GF-D8 (cell line): Measurements from ENCODE around the gene TTC24.
"Not testable (repeated sequence)": the region's sequence is repeated elsewhere in the genome, so short reads cannot be mapped to it uniquely, and the experiment has no call there.

Experiments used
- DNase-seq: peaks from one replicate; lab custom pipeline; 2025; lab: John Stamatoyannopoulos, UW

The TTC24 gene

DNA sequence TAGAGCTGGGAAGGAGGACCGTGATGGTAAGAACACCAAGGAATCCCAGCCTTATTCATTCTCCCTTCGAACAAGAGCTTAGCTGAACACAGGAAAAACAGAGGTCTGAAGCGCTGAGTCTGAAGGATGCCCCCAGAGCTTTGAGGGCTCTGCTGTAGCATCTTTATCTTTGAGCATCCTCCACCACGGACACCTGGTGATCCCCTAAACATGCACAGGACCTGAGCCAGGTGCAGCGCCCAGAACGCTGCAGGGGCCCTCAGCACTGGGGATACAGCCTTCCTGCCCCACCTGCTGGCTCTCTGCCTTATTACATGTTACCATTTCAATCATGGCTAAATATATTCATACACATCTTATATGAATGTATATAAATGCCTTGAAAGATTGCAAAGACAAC is 29.5 kb downstream of the TTC24 start:
- no peak for DNase-seq

DNA sequence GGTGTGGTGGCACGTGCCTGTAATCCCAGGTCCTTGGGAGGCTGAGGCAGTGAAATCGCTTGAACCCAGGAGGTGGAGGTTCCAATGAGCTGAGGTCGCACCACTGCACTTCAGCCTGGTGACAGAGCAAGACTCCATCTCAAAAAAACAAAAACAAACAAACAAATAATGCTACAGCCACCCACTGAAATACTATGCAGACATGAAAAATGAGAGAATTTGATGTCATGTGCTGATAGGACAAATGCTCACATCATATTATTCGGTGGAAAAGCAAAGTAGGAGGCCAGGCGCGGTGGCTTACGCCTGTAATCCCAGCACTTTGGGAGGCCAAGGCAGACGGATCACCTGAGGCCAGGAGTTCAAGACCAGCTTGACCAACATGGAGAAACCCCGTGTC is 30.5 kb downstream of the TTC24 start:
- DNase-seq, result not testable (repeated sequence)

DNA sequence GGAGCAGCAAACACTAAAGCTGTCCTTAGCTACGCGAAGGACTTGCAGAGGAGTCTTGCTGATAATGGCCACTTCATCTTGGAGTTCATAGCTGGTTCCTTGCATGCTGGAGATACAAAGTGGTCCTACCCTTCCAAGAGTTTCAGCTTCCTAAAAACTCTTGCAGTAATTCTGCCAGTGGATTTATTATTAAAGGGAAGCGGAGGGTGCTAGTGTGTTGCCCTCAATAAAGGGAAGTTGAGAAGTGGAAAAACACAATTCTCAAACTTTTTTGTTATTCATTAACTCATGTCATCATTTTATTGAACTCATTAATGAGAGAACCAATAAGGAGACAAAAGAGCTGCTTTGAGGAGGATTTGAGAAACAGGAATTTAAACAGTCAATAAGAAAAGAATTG is 33.1 kb downstream of the TTC24 start:
- no peak for DNase-seq

DNA sequence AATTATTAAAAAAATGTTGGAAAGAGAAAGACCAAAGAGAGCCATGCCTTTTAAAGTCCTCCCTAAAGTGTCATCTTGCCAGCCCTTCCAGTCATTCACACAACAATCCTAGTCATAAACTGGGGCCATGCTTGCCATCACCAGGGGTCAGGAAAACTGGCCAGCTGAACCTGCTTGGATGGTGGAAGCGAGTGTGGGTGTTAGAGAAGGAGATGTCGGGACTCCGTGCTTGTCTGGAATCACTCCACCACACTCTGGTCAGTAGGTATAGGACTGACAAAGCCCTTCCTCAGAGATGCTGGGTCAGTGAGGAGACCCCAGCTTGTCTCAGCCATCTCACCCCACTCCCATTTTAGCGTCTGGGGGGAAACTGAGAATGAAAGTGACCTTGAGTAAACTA is 36.4 kb downstream of the TTC24 start:
- DNase-seq, result no peak

DNA sequence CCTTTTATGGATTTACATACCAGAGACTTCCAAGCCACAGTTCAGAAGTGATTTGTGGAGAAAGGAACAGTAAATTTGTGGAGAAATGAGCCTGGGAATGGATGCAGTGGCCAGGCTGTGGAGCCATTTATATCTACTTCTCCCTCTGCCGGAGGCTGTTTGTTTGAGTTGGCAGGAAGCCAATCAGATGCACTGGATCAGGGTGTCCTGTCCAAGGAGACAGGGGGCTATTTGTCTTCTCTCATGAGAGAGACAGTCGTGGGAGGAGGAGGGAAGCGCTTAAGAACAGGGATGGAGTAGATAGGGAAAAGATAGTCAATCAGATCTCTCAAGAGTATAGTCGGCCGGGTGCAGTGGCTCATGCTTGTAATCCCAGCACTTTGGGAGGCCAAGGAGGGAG is 36.9 kb downstream of the TTC24 start:
- no peak for DNase-seq

DNA sequence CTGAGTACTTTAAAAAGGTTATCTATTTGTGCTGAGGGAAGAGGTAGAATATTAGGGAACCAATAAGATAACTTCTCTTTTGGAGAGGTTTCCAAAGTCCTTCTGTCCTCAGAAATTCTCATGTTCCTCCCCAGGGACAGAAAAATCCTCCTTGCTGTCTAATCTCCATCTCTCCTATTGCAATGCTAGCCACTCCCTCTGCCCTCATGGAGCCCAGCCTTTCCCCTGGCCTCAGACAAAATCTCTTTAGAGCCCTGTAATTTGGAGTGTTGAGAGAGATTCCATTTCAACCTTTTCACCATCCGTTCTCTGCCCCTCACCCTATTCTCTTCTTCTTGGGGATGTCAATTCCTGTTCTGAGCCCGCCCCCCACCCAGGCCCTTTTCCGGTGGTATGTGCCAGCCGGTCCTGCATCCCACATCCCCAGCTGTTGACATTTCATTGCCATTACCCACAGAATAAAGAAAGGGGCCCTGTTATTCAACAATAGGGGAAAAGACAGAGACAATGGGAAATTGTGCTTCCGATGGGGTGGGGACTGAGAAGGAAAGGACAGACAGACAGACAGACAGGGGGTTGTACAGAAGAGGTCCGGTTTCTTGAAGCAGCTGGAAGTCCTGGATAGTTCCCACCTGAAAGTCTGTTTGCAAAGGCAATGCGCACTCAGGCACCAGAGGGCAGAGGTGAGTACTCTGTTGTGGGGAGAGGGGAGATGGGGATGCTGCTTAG is 39.5 kb downstream of the TTC24 start, which contains the start of gene HAPLN2:
Gene HAPLN2 (plus strand): TSS at position 563 of the 729 bp plus-strand sequence. CDS start 4,076 bp downstream, outside the sequence.
- DNase-seq, result no peak

DNA sequence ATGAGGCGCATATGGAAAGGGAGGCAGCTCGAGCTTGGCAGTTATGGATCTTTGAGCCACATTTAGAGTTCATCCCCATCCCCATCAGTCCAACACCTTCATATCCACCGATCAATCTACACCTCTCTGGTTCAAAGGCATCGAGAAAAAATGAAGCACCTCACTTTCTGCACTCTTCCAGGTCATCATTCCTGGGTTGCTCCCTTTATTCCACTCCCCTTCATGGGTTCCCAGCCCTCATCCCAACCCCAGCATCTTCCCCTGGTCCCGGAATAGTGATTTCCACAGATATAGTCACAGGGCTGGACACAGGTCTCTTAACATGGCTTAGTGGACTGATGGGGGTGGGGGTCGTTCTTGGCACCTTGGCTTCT is 40.0 kb downstream of the TTC24 start:
- DNase-seq, result no peak

DNA sequence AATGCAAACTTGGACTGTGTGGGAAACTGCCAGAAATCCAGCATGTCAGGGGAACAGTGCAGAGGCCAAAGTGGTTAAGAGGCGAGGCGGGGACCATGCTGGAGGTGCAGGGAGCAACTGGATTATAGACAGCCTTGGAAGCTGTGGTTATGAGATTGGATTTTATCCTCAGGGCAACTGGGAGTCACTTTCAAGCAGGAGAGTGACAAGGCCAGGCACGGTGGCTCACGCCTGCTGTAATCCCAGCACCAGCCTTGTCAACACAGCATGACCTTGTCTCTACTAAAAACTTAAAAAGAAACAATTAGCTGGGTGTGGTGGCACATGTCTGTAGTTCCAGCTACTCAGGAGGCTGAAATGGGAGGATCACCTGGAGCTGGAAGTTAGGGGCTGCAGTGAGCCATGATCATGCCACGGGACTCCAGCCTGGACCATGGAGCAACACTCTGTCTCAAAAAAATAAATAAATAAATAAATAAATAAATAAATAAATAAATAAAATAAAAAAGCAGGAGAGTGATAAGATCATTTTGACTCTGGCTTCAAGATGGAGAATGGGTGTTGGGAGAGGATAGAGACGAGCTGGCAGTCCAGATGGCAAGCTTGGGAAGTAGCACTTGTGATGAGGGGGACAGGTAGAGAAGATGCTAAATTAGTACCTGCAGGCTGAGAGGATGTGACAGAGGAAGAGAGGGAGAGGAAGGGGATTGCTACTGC is 43.2 kb downstream of the TTC24 start:
- DNase-seq, result no peak

DNA sequence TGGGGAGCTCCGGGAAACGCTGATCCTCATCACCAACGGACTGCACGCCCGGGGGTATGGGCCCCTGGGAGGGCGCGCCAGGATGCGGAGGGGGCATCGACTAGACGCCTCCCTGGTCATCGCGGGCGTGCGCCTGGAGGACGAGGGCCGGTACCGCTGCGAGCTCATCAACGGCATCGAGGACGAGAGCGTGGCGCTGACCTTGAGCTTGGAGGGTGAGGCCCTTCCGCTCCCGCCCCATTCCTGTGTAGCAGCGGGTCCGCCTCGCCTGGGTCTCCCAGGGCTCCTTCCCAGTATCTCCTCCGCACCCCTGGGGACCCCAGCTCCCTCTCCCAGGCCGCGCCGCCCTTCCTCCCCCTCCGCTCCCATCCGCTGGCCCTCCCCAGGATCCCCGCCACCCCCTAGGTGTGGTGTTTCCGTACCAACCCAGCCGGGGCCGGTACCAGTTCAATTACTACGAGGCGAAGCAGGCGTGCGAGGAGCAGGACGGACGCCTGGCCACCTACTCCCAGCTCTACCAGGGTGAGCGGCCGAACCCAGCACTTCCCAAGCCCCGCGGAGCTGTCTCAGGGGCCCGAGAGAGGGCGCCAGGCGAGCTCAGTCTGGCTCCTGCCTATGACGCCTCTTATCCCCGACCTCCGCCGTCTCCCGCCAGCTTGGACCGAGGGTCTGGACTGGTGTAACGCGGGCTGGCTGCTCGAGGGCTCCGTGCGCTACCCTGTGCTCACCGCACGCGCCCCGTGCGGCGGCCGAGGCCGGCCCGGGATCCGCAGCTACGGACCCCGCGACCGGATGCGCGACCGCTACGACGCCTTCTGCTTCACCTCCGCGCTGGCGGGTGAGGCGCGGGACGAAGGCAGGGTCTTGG is 44.7 kb downstream of the TTC24 start:
- no peak for DNase-seq

DNA sequence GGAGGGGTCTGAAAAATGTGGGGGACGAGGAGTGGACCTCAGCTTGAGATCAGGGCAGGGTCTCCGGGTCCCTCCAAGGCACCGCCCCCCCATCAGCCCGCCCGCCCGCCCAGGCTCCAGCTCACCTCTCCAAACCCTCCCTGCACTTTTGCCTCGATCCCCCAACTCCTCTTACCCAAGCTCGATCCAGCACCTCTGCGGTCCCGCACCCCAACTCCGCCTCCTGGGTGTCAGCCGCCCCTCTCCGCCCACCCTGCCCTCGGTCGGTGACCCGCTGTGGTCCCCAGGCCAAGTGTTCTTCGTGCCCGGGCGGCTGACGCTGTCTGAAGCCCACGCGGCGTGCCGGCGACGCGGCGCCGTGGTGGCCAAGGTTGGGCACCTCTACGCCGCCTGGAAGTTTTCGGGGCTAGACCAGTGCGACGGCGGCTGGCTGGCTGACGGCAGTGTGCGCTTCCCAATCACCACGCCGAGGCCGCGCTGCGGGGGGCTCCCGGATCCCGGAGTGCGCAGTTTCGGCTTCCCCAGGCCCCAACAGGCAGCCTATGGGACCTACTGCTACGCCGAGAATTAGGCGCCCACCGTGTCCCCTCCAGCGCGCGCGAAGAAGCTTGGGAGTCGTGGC is 45.4 kb downstream of the TTC24 start:
- DNase-seq, result no peak

DNA sequence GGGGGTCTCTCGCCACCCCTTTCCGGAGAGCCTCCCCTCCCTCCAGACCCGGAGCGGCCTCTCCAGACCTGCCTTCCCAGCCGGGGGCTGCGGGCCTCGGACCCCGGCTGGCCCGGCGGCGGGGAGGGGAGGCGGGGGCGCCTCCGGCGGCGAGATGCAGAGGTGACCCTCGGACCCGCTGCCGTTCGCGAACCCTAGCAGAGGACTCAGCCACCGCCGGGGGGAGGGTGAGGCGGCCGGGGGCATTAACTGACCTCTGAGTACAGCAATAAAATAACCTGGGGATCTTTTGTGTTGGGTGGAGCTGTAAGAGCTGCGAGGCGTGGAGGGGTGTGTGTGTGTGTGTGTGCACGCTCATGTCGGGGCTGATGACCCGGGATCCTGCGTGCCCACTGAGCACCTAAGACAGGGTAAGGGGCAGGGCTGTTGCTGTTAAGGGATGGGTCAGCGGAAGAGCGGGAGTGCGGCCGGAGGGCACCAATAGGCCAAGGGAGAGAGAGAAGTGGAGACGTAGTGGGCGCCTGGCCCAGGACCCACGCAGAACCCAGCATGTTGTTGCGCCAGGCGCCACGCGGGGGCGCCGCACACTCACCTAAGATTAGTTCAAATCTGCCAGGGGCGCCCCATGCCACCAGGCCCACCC is 46.0 kb downstream of the TTC24 start:
- DNase-seq, result no peak

DNA sequence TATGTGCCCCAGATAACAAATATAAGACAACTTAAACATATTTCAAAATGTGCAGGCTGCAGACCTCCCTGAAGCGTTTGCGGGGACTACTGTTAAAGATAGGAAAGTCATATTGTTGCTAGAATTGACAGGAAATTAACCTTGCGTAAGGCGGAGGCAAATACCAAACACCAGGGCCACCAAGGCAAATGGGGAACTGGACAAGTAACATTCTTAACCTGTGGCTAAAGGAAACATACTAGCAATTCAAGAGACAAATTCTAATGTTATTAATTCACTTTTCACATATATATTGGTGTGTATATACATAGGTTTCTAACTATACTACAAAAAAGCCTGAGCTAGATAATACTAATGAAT is 46.5 kb downstream of the TTC24 start:
- no peak for DNase-seq

DNA sequence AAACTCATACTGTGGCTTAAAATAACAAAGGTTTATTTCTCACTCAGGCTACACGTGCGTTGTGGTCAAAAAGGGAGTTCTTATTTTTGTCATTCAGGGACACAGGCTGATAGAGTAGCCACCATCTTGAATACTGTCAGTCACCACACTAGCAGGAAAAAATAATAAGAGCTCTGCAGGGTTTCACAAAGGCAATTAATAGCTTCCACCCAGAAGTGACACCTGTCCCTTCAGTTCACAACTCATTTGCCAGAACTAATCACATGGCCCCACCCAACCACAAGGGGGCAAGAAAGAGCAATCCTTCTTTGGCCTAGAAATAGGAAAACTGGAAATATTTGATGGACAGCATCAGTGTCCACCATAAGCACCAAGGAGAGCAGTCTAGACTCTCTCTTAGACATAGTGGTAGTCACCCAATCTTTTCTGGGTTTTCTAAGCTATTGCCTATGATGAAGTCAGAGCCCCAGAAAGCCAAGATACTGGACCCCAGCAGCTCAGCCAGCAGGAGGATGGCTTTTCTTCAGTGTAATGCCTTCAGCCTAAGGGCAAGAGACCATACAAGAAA is 47.9 kb downstream of the TTC24 start:
- no peak for DNase-seq

DNA sequence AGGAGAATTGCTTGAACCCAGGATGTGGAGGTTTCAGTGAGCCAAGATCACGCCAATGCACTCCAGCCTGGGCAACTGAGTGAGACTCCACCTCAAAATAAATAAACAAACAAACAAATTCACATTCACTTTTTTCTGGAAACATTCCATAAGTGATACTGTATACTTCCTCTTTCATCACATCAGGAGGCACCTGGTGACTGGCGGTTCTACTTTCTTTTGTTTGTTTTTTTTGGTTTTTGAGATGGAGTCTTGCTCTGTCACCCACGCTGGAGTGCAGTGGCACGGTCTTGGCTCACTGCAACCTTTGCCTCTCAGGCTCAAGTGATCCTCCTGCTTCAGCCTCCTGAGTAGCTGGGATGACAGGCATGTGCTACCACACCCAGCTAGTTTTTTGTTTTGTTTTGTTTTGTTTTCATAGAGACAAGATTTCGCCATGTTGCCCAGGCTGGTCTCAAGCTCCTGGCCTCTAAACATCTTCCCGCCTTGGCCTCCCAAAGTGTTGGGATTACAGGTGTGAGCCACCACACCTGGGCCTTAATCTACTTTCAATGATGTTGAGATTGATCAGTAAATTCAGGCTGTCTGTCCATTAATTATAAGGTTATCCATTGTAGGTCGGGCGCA is 50.4 kb downstream of the TTC24 start:
- DNase-seq, result no peak

DNA sequence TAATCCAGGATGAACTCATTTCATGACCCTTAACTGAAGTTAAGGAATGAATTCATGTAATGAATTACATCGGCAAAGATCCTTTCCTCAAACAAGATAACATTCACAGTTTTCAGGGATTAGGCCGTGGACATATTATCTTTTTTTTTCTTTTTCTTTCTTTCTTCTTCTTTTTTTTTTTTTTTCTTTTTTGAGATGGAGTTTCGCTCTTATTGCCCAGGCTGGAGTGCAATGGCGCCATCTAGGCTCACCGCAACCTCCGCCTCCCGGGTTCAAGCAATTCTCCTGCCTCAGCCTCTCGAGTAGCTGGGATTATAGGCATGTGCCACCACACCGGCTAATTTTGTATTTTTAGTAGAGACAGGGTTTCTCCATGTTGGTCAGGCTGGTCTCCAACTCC is 51.6 kb downstream of the TTC24 start:
- not testable (repeated sequence) for DNase-seq

DNA sequence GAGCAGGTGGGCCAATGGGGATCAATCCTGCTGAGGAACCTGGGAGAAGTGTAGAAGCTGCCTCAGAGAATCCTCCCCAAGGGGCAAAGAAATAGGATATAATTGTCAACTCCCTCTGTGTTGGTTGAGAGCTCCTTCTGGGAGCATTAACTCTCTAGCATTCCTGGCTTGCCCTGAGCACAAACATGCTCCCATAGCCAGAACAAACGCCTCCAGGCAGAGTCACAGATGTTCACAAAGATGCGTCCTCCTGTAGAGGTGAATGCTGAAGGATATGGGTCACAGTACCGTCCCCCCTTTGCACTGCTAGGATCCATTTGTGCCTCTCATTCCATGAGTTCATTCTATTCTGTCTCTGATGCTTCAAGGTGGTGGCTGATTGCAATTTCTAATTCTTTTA is 52.8 kb downstream of the TTC24 start:
- no peak for DNase-seq
